Peyer's patch (tissue), 4 donors: ENCODE results near the gene TCF7L1. TPM values are rescaled to one million over a fixed set of nuclear protein-coding genes. Genes with fewer than 3 reads are reported as not detected.
"Not testable (repeated sequence)": the region's sequence is repeated elsewhere in the genome, so short reads cannot be mapped to it uniquely, and the experiment has no call there.

ENCODE experiments used
- DNase-seq, 3 donors: peaks; one replicate each; pipeline ENCODE4 v3.0.0-alpha.2; 2017 to 2019
- H3K27ac ChIP-seq, 4 donors: fragments of 200-600 bp; sonication (generic); one replicate each; pipeline ENCODE4 v1.5.1; 2016 to 2019
- H3K27me3 ChIP-seq, 2 donors: fragments of 200-600 bp; sonication (generic); one replicate each; pipeline ENCODE4 v1.5.1; 2019
- H3K36me3 ChIP-seq, 3 donors: fragments of 200-600 bp; sonication (generic); one replicate each; pipeline ENCODE4 v1.5.1; 2016 to 2019
- H3K4me1 ChIP-seq, 4 donors: fragments of 200-600 bp; sonication (generic); one replicate each; pipeline ENCODE4 v1.5.1; 2016 to 2019
- H3K4me3 ChIP-seq, 4 donors: fragments of 200-600 bp; sonication (generic); 1 replicate in 3 of 4; 2 replicates in 1 of 4; pipeline ENCODE4 v1.5.1; 2016 to 2019; ENCODE audit warnings: mild to moderate bottlenecking in 1 of 4
- H3K9me3 ChIP-seq, 4 donors: fragments of 200-600 bp; sonication (generic); one replicate each; pipeline ENCODE4 v1.5.1; 2016 to 2019; ENCODE audit warnings: mild to moderate bottlenecking in 1 of 4
- POLR2A ChIP-seq, 2 donors: fragments of 450-650 bp; IDR thresholded peaks; one replicate each; pipeline ENCODE4 v1.5.1; 2017; ENCODE audit warnings: antibody characterized with exemption in 2 of 2, mild to moderate bottlenecking in 2 of 2, moderate library complexity in 2 of 2
- total RNA-seq, 4 donors: library from RNA; depleted of rRNA; stranded (reverse); fragments of >200 nt; gene quantifications; one replicate each; pipeline ENCODE4 v1.1.0, GENCODE V29; 2016
- TF ChIP-seq, protein P1 (sequence below), 6 experiments: fragments of 450-650 bp in 4 of 6; fragments of 200-600 bp in 2 of 6; sonication (generic) in 1 of 6; IDR thresholded peaks; one replicate each; pipeline ENCODE4 v1.5.1; 2017 to 2019; ENCODE audit warnings: antibody characterized with exemption in 6 of 6, mild to moderate bottlenecking in 3 of 6, moderate library complexity in 1 of 6

Gene TCF7L1
- total RNA-seq, 4 donors from 2014 or later, result 0.35 to 5.8 (median 1.7) TPM

DNA sequence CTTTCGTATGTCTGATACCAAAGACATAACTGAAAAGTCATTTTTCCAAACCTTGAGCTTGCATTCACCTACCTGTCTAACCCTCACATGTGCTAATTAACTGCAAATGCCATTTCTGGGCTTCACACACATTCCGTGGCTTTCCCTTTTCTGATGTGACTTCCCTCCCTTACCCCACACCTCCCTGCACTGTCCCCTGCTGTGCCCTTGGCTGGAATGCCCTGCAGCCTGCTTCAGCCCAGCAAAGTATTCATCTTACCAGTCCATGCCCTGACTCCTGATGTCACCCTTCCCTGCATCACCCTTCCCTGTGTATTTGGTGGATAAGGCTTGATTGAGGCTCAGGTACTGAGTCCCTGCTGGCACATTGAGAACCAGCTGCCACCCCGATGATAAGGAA, 209.0 kb downstream of the TCF7L1 start:
- Histone ChIP-seq H3K27me3 (no peaks in the 10 kb centered on the region), H3K27ac (no peak overlapping the region), H3K9me3 (no peaks in the 10 kb centered on the region), H3K36me3 (peaks cover 0 to 57% (median 0%) of the 10 kb centered on the region in 3 donors), H3K4me3 (no peak overlapping the region), H3K4me1 (peaks cover 0 to 10% (median 0%) of the 10 kb centered on the region in 4 donors)
- TF ChIP-seq, protein P1, sequence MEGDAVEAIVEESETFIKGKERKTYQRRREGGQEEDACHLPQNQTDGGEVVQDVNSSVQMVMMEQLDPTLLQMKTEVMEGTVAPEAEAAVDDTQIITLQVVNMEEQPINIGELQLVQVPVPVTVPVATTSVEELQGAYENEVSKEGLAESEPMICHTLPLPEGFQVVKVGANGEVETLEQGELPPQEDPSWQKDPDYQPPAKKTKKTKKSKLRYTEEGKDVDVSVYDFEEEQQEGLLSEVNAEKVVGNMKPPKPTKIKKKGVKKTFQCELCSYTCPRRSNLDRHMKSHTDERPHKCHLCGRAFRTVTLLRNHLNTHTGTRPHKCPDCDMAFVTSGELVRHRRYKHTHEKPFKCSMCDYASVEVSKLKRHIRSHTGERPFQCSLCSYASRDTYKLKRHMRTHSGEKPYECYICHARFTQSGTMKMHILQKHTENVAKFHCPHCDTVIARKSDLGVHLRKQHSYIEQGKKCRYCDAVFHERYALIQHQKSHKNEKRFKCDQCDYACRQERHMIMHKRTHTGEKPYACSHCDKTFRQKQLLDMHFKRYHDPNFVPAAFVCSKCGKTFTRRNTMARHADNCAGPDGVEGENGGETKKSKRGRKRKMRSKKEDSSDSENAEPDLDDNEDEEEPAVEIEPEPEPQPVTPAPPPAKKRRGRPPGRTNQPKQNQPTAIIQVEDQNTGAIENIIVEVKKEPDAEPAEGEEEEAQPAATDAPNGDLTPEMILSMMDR (IDR thresholded peaks at IDR 0.05), result no peak
- TF ChIP-seq POLR2A (IDR thresholded peaks at IDR 0.05), result no peak
- DNase-seq, result no peak

- not testable (repeated sequence) for DNase-seq, H3K4me3 ChIP-seq, H3K4me1 ChIP-seq, H3K27ac ChIP-seq, H3K9me3 ChIP-seq, H3K27me3 ChIP-seq
- peaks cover 0 to 69% (median 0%) of the 10 kb centered on the region in 3 donors for H3K36me3 ChIP-seq
These were observed 210.2 kb downstream of the TCF7L1 start for GRCh38 chr2:85343207-85343895.

GRCh38 chr2:85344356-85344954, 211.3 kb downstream of the TCF7L1 start:
- peaks cover 0 to 10% (median 0%) of the 10 kb centered on the region in 4 donors for H3K4me1 ChIP-seq
- H3K27ac ChIP-seq, result peak overlapping the region in 1 of 4 donors; percentile 30
- TF ChIP-seq, protein P1 (IDR thresholded peaks at IDR 0.05), result no peak
- no peak for TF ChIP-seq POLR2A (IDR thresholded peaks at IDR 0.05)
- H3K4me3 ChIP-seq, result no peak overlapping the region
- H3K27me3 ChIP-seq, result no peaks in the 10 kb centered on the region
- peak in 2 of 3 donors; percentile 59 to 65 for DNase-seq
- H3K36me3 ChIP-seq, result peaks cover 0 to 80% (median 0%) of the 10 kb centered on the region in 3 donors
- no peaks in the 10 kb centered on the region for H3K9me3 ChIP-seq

DNA sequence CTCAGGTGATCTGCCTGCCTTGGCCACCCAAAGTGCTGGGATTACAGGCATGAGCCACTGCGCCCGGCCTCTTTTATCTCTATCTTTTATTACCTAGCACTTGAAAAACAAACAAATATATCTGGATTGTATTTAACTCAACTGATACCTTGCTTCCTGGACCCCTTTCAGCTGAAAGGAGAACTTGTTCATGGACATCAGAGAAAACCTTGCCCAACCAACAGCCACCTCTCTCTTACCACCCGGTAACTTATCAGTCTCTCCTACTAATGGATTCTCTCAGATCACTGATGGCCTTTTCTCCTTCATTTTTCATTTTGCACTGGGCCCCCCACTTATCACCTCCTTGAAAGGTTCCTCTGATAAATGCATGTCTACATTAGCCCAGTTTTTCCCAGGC, 214.4 kb downstream of the TCF7L1 start:
- TF ChIP-seq, protein P1 (IDR thresholded peaks at IDR 0.05), result no peak
- TF ChIP-seq POLR2A (IDR thresholded peaks at IDR 0.05), result no peak
- no peak overlapping the region for H3K4me3 ChIP-seq
- H3K36me3 ChIP-seq, result peaks cover 0 to 88% (median 0%) of the 10 kb centered on the region in 3 donors
- H3K9me3 ChIP-seq, result no peaks in the 10 kb centered on the region
- no peak for DNase-seq
- no peaks in the 10 kb centered on the region for H3K27me3 ChIP-seq
- H3K4me1 ChIP-seq, result peaks cover 0 to 16% (median 0%) of the 10 kb centered on the region in 4 donors
- no peak overlapping the region for H3K27ac ChIP-seq

GRCh38 chr2:85353876-85354285, 220.7 kb downstream of the TCF7L1 start:
- Histone ChIP-seq H3K27ac (peak overlapping the region; percentile 87 to 95 (median 92)), H3K9me3 (no peaks in the 10 kb centered on the region), H3K4me3 (peak overlapping the region; percentile 57 to 89 (median 64)), H3K27me3 (no peaks in the 10 kb centered on the region), H3K36me3 (peaks cover 0 to 31% (median 0%) of the 10 kb centered on the region in 3 donors), H3K4me1 (peaks cover 0 to 19% (median 4%) of the 10 kb centered on the region in 4 donors)
- DNase-seq, result peak; percentile 19 to 89 (median 85)
- no peak for TF ChIP-seq POLR2A (IDR thresholded peaks at IDR 0.05)
- TF ChIP-seq, protein P1 (IDR thresholded peaks at IDR 0.05), result no peak
